Activated CD8-positive, alpha-beta memory T cell treated with anti-CD3 and anti-CD28 coated beads, Interleukin-2, amount 50 U/mL, for 1 hour (primary cell): ENCODE measurements around the gene HMG20A.

ENCODE experiments used
- DNase-seq: peaks from one replicate; pipeline ENCODE4 v3.0.0-alpha.2; 2020; ENCODE audit errors: extremely low read depth

Gene HMG20A

GRCh38 chr15:77517579-77517978 lies 96.9 kb downstream of the HMG20A start:
- DNase-seq, result no peak

- DNase-seq, result no peak
Measured at GRCh38 chr15:77518458-77518857, 97.8 kb downstream of the HMG20A start.

- DNase-seq, result no peak
Measured at GRCh38 chr15:77519540-77519939, 98.9 kb downstream of the HMG20A start.

- no peak for DNase-seq
Measured at GRCh38 chr15:77521206-77521605, 100.5 kb downstream of the HMG20A start.

GRCh38 chr15:77525400-77525811 lies 104.7 kb downstream of the HMG20A start:
- DNase-seq, result no peak

GRCh38 chr15:77525907-77526594 lies 105.4 kb downstream of the HMG20A start:
- no peak for DNase-seq

- no peak for DNase-seq
Measured at GRCh38 chr15:77526595-77527163, 106.0 kb downstream of the HMG20A start.

- DNase-seq, result no peak
Measured at GRCh38 chr15:77527164-77527778, 106.6 kb downstream of the HMG20A start.

GRCh38 chr15:77527831-77528231 lies 107.1 kb downstream of the HMG20A start:
- no peak for DNase-seq

- DNase-seq, result no peak
Measured at GRCh38 chr15:77528290-77528967, 107.7 kb downstream of the HMG20A start.

GRCh38 chr15:77528968-77529319 lies 108.3 kb downstream of the HMG20A start:
- DNase-seq, result no peak

- no peak for DNase-seq
Measured at GRCh38 chr15:77529394-77530159, 108.9 kb downstream of the HMG20A start.

- DNase-seq, result no peak
Measured at GRCh38 chr15:77530576-77530975, 109.9 kb downstream of the HMG20A start.

GRCh38 chr15:77531191-77532000 lies 110.7 kb downstream of the HMG20A start:
- no peak for DNase-seq

DNA sequence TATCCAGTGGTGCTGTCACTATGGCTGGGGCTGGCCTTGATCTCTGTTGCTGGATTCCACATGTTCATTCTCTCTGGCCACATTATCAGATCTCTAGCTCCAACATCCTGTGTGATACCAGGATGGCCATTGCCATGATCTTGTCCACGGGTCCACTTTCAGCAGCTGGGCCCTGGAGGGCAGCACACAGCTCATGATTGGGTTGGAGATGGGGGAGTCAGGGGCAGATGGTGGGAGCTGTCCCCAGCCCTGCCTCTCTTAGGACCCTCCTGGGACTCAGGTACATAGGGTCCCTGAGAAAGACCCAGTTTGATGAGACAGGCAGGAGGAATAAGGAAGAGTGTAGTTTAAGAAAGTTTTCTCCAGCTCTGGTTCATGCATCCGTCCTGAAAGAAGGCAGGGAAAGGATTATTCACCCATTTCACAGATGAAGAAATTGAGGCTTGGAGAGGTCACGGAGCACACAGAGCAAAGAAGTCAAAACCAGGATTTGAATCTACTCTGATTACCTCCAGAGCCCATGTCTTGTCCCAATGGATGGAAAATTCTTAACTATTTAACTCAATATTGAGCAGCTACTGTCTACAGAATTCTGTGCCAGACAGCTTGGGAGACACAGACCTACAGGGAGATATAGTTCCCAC lies 111.5 kb downstream of the HMG20A start:
- no peak for DNase-seq

DNA sequence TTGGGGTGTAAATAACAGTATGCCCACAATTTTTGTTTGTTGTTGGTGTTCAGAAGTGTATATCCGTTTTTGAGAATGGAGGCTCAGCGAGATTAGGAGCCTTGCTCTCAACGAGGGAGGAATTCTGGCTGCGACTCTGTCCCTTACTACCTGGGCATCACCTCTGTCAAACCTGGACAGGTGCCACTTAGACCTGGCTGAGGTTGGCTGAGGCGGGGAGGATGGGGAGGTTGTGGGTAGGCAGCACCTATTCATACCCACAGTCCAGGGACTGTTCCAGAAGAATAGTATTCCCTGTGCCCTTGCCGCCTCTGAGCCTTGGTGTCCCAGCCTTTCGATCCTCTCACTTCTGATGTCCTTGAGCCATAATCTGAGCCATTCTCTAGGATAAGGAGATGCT lies 112.2 kb downstream of the HMG20A start:
- no peak for DNase-seq

DNA sequence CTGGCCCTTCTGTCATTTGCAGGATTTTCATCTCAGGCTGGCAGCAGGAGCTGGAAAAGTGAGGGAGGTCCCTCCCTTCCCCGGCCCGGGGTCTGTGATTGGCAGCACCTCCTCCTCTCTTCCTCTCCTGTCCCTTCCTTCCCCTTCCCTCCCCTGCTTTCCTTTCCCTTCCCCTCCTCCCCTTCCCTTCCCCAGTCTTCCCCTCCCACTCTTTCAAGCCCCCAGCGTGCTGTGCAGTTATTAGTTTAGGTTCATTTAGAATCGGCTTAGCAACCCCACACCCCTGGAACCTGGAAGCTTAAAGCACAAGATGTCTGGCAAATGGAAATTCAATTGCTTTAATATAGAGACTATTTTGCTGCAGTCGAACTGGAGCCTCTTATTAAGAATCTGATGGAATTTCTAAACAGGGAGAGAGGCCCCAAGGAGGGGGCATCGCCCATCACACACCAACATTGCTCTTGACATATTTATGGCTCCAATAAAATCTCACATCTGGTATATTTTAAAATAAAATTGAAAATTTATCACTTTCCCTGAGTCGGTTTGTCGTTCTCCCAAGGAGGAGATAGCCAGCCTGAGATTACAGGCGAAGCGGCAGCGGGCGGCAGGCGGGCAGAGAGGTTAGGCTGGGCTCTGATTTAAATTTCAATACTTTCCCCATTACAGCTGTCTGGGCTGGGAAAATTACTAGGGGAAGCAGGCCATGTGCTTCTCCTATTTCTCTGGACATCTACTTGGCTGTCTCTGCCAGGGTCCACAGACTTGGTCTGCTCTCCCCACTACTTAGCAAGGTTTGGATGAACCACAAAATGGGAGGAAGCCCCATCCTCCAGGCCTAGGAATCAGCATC lies 113.1 kb downstream of the HMG20A start:
- no peak for DNase-seq
